GM19351 (cell line): ENCODE measurements around the gene SPR.
"Not testable (repeated sequence)": the region's sequence is repeated elsewhere in the genome, so short reads cannot be mapped to it uniquely, and the experiment has no call there.

Experiments
- ATAC-seq: cut with Tn5 transposase; IDR thresholded peaks from one replicate; pipeline ENCODE4 v1.9.1; 2021; ENCODE audit warnings: mild to moderate bottlenecking, moderate library complexity; ENCODE audit not compliant: unreplicated experiment

Gene SPR

GRCh38 chr2:72888438-72889202 is 1.4 kb downstream of the SPR start:
- no peak for ATAC-seq

- ATAC-seq: no peak
These were observed 2.8 kb downstream of the SPR start for GRCh38 chr2:72889991-72890390.

GRCh38 chr2:72891091-72891818 is 4.0 kb downstream of the SPR start:
- ATAC-seq: no peak

GRCh38 chr2:72892506-72893173 is 5.4 kb downstream of the SPR start:
- ATAC-seq: peak; percentile 51

GRCh38 chr2:72893594-72894319 is 6.5 kb downstream of the SPR start:
- ATAC-seq: peak; percentile 81

- ATAC-seq: no peak
These were observed 7.3 kb downstream of the SPR start for GRCh38 chr2:72894514-72894913.

- ATAC-seq: no peak
These were observed 7.9 kb downstream of the SPR start for GRCh38 chr2:72895154-72895553.

GRCh38 chr2:72895759-72896281 is 8.6 kb downstream of the SPR start:
- ATAC-seq: no peak

GRCh38 chr2:72896446-72896845 is 9.2 kb downstream of the SPR start:
- ATAC-seq: no peak

GRCh38 chr2:72897785-72898584 is 10.8 kb downstream of the SPR start:
- ATAC-seq: no peak

GRCh38 chr2:72898585-72898906 is 11.3 kb downstream of the SPR start:
- no peak for ATAC-seq

- no peak for ATAC-seq
These were observed 13.1 kb downstream of the SPR start for GRCh38 chr2:72900191-72900825.

GRCh38 chr2:72901426-72901825 is 14.2 kb downstream of the SPR start:
- no peak for ATAC-seq

- not testable (repeated sequence) for ATAC-seq
These were observed 20.2 kb downstream of the SPR start for GRCh38 chr2:72907369-72907768.

GRCh38 chr2:72908741-72909140 is 21.5 kb downstream of the SPR start:
- ATAC-seq: no peak

- ATAC-seq: no peak
These were observed 24.0 kb downstream of the SPR start for GRCh38 chr2:72911256-72911655.

GRCh38 chr2:72913486-72914205 is 26.4 kb downstream of the SPR start:
- ATAC-seq: no peak

GRCh38 chr2:72914206-72914559 is 27.0 kb downstream of the SPR start:
- ATAC-seq: no peak

- no peak for ATAC-seq
These were observed 27.5 kb downstream of the SPR start for GRCh38 chr2:72914589-72915319.
